ENCODE data around the gene PPCS. TPM values are rescaled to one million over a fixed set of nuclear protein-coding genes. Genes with fewer than 3 reads are reported as not detected.

Gene PPCS
- total and polyA plus RNA-seq, 2 donors (not counting 3 experiments of a cell fraction or from before 2014, with no cell fraction given): 31.7 to 32.6 TPM

- no peaks in the 10 kb centered on the region for H3K9me1 ChIP-seq (replicated peaks; ENCODE audit: control insufficient read depth, extremely low read depth, insufficient read depth, low read length)
- FAIRE-seq (no peak), DNase-seq (ENCODE audit: low read depth, low spot score) (no peak)
- TF ChIP-seq MYC (IDR thresholded peaks at IDR 0.05; ENCODE audit: low read depth, low read length) (no peak), JUN (IDR thresholded peaks at IDR 0.05; ENCODE audit: borderline replicate concordance, insufficient read depth, insufficient read length, low read depth) (no peak), GATA2 (IDR thresholded peaks at IDR 0.05; ENCODE audit: insufficient read depth, insufficient read length, low read depth, low read length) (no peak), POLR2AphosphoS5 (IDR thresholded peaks at IDR 0.05; ENCODE audit: insufficient read depth, low read depth, low read length) (no peak)
- H3K9ac ChIP-seq (replicated peaks; ENCODE audit: extremely low read depth, insufficient read depth, low read length): no peak overlapping the region
- no peaks in the 10 kb centered on the region for H3K4me1 ChIP-seq (ENCODE audit: control insufficient read depth, extremely low read depth, insufficient read depth, low read length)
- no peak overlapping the region for H3K4me3 ChIP-seq (replicated peaks in 1 of 3; ENCODE audit: insufficient read depth in 1 of 3, low read depth in 1 of 3, low read length in 3 of 3)
- dilution Hi-C loops (cut with MboI; ENCODE audit: extremely low pct_ligation_motif_present, low sequenced_read_pairs) (no loop called here), intact Hi-C loops (cut with micrococcal nuclease) (no loop called here)
- H4K20me1 ChIP-seq (replicated peaks; ENCODE audit: control insufficient read depth, extremely low read depth, insufficient read depth, low read length): no peaks in the 10 kb centered on the region
- H3K9me3 ChIP-seq (replicated peaks; ENCODE audit: control insufficient read depth, insufficient read depth, low read length): no peaks in the 10 kb centered on the region
- no peak overlapping the region for H2AFZ ChIP-seq (ENCODE audit: low read depth, low read length)
- H3K27me3 ChIP-seq (ENCODE audit: control insufficient read depth in 2 of 2, insufficient read depth in 2 of 2, low read length in 2 of 2): no peaks in the 10 kb centered on the region
- no peaks in the 10 kb centered on the region for H3K79me2 ChIP-seq (ENCODE audit: control insufficient read depth, insufficient read depth, low read length)
- ChIA-PET CTCF (no interaction called here), POLR2A (no interaction called here)
- no peak overlapping the region for H3K27ac ChIP-seq (ENCODE audit: insufficient read depth, low read depth, low read length)
- no peaks in the 10 kb centered on the region for H3K36me3 ChIP-seq (ENCODE audit: control insufficient read depth in 2 of 2, extremely low read depth in 1 of 2, insufficient read depth in 2 of 2, low read length in 2 of 2)
- no TSS peak for BruUV-seq (replicated peaks)
- no peak overlapping the region for H3K4me2 ChIP-seq (ENCODE audit: insufficient read depth, low read length)
Observed at GRCh38 chr1:42449256-42449655, 7.1 kb upstream of the PPCS start.

- H3K4me1 ChIP-seq (ENCODE audit: control insufficient read depth, extremely low read depth, insufficient read depth, low read length): no peaks in the 10 kb centered on the region
- dilution Hi-C loops (cut with MboI; ENCODE audit: extremely low pct_ligation_motif_present, low sequenced_read_pairs) (no loop called here), intact Hi-C loops (cut with micrococcal nuclease) (no loop called here)
Observed at GRCh38 chr1:42450061-42450460, 6.3 kb upstream of the PPCS start.

More at GRCh38 chr1:42450061-42450460, 6.3 kb upstream of the PPCS start:
- H3K36me3 ChIP-seq (ENCODE audit: control insufficient read depth in 2 of 2, extremely low read depth in 1 of 2, insufficient read depth in 2 of 2, low read length in 2 of 2): no peaks in the 10 kb centered on the region
- no peaks in the 10 kb centered on the region for H3K27me3 ChIP-seq (ENCODE audit: control insufficient read depth in 2 of 2, insufficient read depth in 2 of 2, low read length in 2 of 2)
- DNase-seq (ENCODE audit: low read depth, low spot score) (no peak), FAIRE-seq (no peak)
- H3K9me1 ChIP-seq (replicated peaks; ENCODE audit: control insufficient read depth, extremely low read depth, insufficient read depth, low read length): no peaks in the 10 kb centered on the region
- H2AFZ ChIP-seq (ENCODE audit: low read depth, low read length): no peak overlapping the region
- H3K9me3 ChIP-seq (replicated peaks; ENCODE audit: control insufficient read depth, insufficient read depth, low read length): no peaks in the 10 kb centered on the region
- no peaks in the 10 kb centered on the region for H4K20me1 ChIP-seq (replicated peaks; ENCODE audit: control insufficient read depth, extremely low read depth, insufficient read depth, low read length)
- no TSS peak for BruUV-seq (replicated peaks)
- no peak overlapping the region for H3K4me2 ChIP-seq (ENCODE audit: insufficient read depth, low read length)
- H3K79me2 ChIP-seq (ENCODE audit: control insufficient read depth, insufficient read depth, low read length): no peaks in the 10 kb centered on the region
- TF ChIP-seq POLR2AphosphoS5 (IDR thresholded peaks at IDR 0.05; ENCODE audit: insufficient read depth, low read depth, low read length) (no peak), POLR2A (IDR thresholded peaks at IDR 0.05; ENCODE audit: low read depth, low read length) (no peak), CTCF (IDR thresholded peaks at IDR 0.05; ENCODE audit: extremely low read depth in 1 of 2, insufficient read depth in 1 of 2, low read depth in 1 of 2, low read length in 2 of 2) (no peak), JUN (IDR thresholded peaks at IDR 0.05; ENCODE audit: borderline replicate concordance, insufficient read depth, insufficient read length, low read depth) (no peak), GATA2 (IDR thresholded peaks at IDR 0.05; ENCODE audit: insufficient read depth, insufficient read length, low read depth, low read length) (no peak), MAX (IDR thresholded peaks at IDR 0.05; ENCODE audit: insufficient read depth, insufficient read length) (no peak), EZH2 (IDR thresholded peaks at IDR 0.05; ENCODE audit: borderline replicate concordance, low read depth, low read length, severe bottlenecking) (no peak), MYC (IDR thresholded peaks at IDR 0.05; ENCODE audit: low read depth, low read length) (no peak), FOS (IDR thresholded peaks at IDR 0.05; ENCODE audit: borderline replicate concordance, insufficient read depth, low read length) (no peak)
- H3K4me3 ChIP-seq (replicated peaks in 1 of 3; ENCODE audit: insufficient read depth in 1 of 3, low read depth in 1 of 3, low read length in 3 of 3): no peak overlapping the region
- H3K27ac ChIP-seq (ENCODE audit: insufficient read depth, low read depth, low read length): no peak overlapping the region
- no peak overlapping the region for H3K9ac ChIP-seq (replicated peaks; ENCODE audit: extremely low read depth, insufficient read depth, low read length)
- ChIA-PET CTCF (interaction anchor here (1.1 kb wide), 1 partner anchor 46 kb away, joined by 3 read pairs; no protein-coding TSS in a partner anchor), POLR2A (no interaction called here)

Measured in endothelial cell of umbilical vein (primary cell).